Astrocyte (in vitro differentiated cells and primary cell): ENCODE measurements around the gene TPO. TPM values are rescaled to one million over a fixed set of nuclear protein-coding genes. Genes with fewer than 3 reads are reported as not detected.

Experiments
- DNase-seq: peaks from one replicate; pipeline ENCODE4 v3.0.0-alpha.2; 2010; ENCODE audit warnings: low read depth
- FAIRE-seq: peaks from 2 replicates; lab custom pipeline; 2011; peaks lifted over from hg19 to GRCh38; lab: Jason Lieb, UNC
- H2AFZ ChIP-seq: 2 replicates; pipeline ENCODE4 v1.6.0; 2012; ENCODE audit warnings: low read depth, low read length, inconsistent platforms
- H3K27ac ChIP-seq: 2 replicates; pipeline ENCODE4 v1.5.1; 2011; ENCODE audit warnings: low read depth, low read length, inconsistent platforms
- H3K27me3 ChIP-seq: 2 replicates; pipeline ENCODE4 v1.6.0; 2011; ENCODE audit warnings: low read length, inconsistent platforms; ENCODE audit not compliant: insufficient read depth
- H3K36me3 ChIP-seq: 2 replicates; pipeline ENCODE4 v1.5.1; 2011; ENCODE audit warnings: low read length, inconsistent platforms; ENCODE audit not compliant: insufficient read depth
- H3K4me1 ChIP-seq: 2 replicates; pipeline ENCODE4 v1.5.1; 2011; ENCODE audit warnings: low read length, inconsistent platforms; ENCODE audit not compliant: insufficient read depth
- H3K4me2 ChIP-seq: 2 replicates; pipeline ENCODE4 v1.6.0; 2012; ENCODE audit warnings: low read length, inconsistent platforms
- H3K4me3 ChIP-seq: 2 replicates; pipeline ENCODE4 v1.5.1; 2011; ENCODE audit warnings: low read depth, mild to moderate bottlenecking, low read length, inconsistent platforms; ENCODE audit not compliant: insufficient read depth
- H3K79me2 ChIP-seq: 2 replicates; pipeline ENCODE4 v1.6.0; 2012; ENCODE audit warnings: mild to moderate bottlenecking, low read length, inconsistent platforms; ENCODE audit not compliant: insufficient read depth
- H3K9ac ChIP-seq: 2 replicates; pipeline ENCODE4 v1.6.0; 2012; ENCODE audit warnings: mild to moderate bottlenecking, low read length, inconsistent platforms
- H3K9me3 ChIP-seq: 2 replicates; pipeline ENCODE4 v1.5.1; 2012; ENCODE audit warnings: low read depth, mild to moderate bottlenecking, low read length, inconsistent platforms; ENCODE audit not compliant: insufficient read depth
- H4K20me1 ChIP-seq: 2 replicates; pipeline ENCODE4 v1.6.0; 2012; ENCODE audit warnings: low read length, inconsistent platforms; ENCODE audit not compliant: insufficient read depth
- H3K27ac Mint-ChIP-seq: one replicate; pipeline ENCODE4 v1.8.0; 2021; ENCODE audit warnings: mild to moderate bottlenecking, mixed read lengths; ENCODE audit not compliant: unreplicated experiment
- H3K27me3 Mint-ChIP-seq: one replicate; pipeline ENCODE4 v1.8.0; 2021; ENCODE audit warnings: low read depth, mixed read lengths; ENCODE audit not compliant: unreplicated experiment
- H3K36me3 Mint-ChIP-seq: one replicate; pipeline ENCODE4 v1.8.0; 2021; ENCODE audit warnings: low read depth, mixed read lengths; ENCODE audit not compliant: unreplicated experiment
- H3K4me1 Mint-ChIP-seq: one replicate; pipeline ENCODE4 v1.8.0; 2021; ENCODE audit warnings: low read depth, mixed read lengths; ENCODE audit not compliant: unreplicated experiment
- H3K4me3 Mint-ChIP-seq: one replicate; pipeline ENCODE4 v1.8.0; 2021; ENCODE audit warnings: mild to moderate bottlenecking, moderate library complexity, mixed read lengths; ENCODE audit not compliant: unreplicated experiment
- H3K9me3 Mint-ChIP-seq: one replicate; pipeline ENCODE4 v1.8.0; 2021; ENCODE audit warnings: mild to moderate bottlenecking, mixed read lengths; ENCODE audit not compliant: unreplicated experiment
- CTCF ChIP-seq: IDR thresholded peaks from 2 replicates; pipeline ENCODE4 v1.5.1; 2011; ENCODE audit warnings: low read depth, mild to moderate bottlenecking, inconsistent platforms, low read length, moderate library complexity; ENCODE audit not compliant: insufficient read depth
- EZH2 ChIP-seq: IDR thresholded peaks from 2 replicates; pipeline ENCODE4 v1.6.1; 2012; ENCODE audit warnings: mild to moderate bottlenecking, low read length, inconsistent platforms; ENCODE audit not compliant: insufficient read depth
- total RNA-seq: library from RNA; stranded (reverse); gene quantifications from 2 replicates; pipeline ENCODE4 v1.2.1, GENCODE V29; 2021

The TPO gene
- total RNA-seq, 1 donor from 2014 or later, result not detected

DNA sequence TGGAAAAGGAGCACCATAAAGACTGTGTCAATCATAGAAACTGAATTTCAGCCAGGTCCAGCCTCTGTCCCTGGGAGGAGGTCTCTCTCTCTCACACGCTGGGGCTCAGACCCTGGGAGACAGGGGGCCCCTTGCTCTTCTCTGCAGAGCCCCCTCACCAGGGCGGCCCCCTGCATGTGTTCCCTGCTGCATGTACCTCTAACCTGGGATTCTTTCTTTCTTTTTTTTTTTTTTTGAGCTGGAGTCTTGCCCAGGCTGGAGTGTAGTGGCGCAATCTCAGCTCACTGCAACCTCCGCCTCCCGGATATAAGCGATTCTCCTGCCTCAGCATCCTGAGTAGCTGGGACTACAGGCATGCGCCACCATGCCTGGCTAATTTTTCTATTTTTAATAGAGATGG is 46.5 kb downstream of the TPO start:
- TF ChIP-seq EZH2 (no peak), CTCF (no peak)
- Histone ChIP-seq H2AFZ (no peak overlapping the region), H3K9ac (no peak overlapping the region), H3K27me3 (no peaks in the 10 kb centered on the region), H3K4me1 (no peaks in the 10 kb centered on the region), H3K9me3 (no peaks in the 10 kb centered on the region), H3K36me3 (no peaks in the 10 kb centered on the region), H4K20me1 (no peaks in the 10 kb centered on the region), H3K4me2 (no peak overlapping the region), H3K27ac (no peak overlapping the region), H3K79me2 (no peaks in the 10 kb centered on the region), H3K4me3 (no peak overlapping the region)
- Mint-ChIP-seq H3K27me3 (peaks cover 25% of the 10 kb centered on the region), H3K4me3 (no peak overlapping the region), H3K27ac (no peak overlapping the region), H3K9me3 (peaks cover 3% of the 10 kb centered on the region), H3K36me3 (no peaks in the 10 kb centered on the region), H3K4me1 (peaks cover 11% of the 10 kb centered on the region)
- DNase-seq (no peak), FAIRE-seq (no peak)

- Histone ChIP-seq H3K27me3 (no peaks in the 10 kb centered on the region), H2AFZ (no peak overlapping the region), H3K36me3 (no peaks in the 10 kb centered on the region), H3K4me2 (no peak overlapping the region), H3K4me3 (no peak overlapping the region), H3K4me1 (no peaks in the 10 kb centered on the region), H3K79me2 (no peaks in the 10 kb centered on the region), H3K27ac (no peak overlapping the region), H4K20me1 (no peaks in the 10 kb centered on the region), H3K9me3 (no peaks in the 10 kb centered on the region), H3K9ac (no peak overlapping the region)
- H3K27me3 Mint-ChIP-seq, result peaks cover 28% of the 10 kb centered on the region
- DNase-seq (no peak), FAIRE-seq (no peak)
- H3K36me3 Mint-ChIP-seq, result no peaks in the 10 kb centered on the region
- no peak overlapping the region for H3K4me3 Mint-ChIP-seq
- peaks cover 3% of the 10 kb centered on the region for H3K4me1 Mint-ChIP-seq
- no peak for TF ChIP-seq CTCF
- no peak for TF ChIP-seq EZH2
- no peaks in the 10 kb centered on the region for H3K9me3 Mint-ChIP-seq
- no peak overlapping the region for H3K27ac Mint-ChIP-seq
These were observed 47.7 kb downstream of the TPO start for GRCh38 chr2:1460851-1461418.
